HCT116 (cell line): ENCODE results near the gene DOCK3. TPM values are rescaled to one million over a fixed set of nuclear protein-coding genes. Genes with fewer than 3 reads are reported as not detected.

ENCODE experiments used
- ATAC-seq: fragments of 200-7000 bp; cut with Tn5 transposase; 2 replicates; pipeline ENCODE4 v1.9.1; 2020; ENCODE audit warnings: mild to moderate bottlenecking, moderate library complexity
- BruUV-seq: library from RNA; stranded (reverse); fragments of 400-500 nt; replicated peaks from 2 replicates; lab custom pipeline; 2021; lab: Mats Ljungman, UMichigan
- CTCF ChIA-PET: fragments of 300-600 bp; sonication (Branson Sonifier 250); formaldehyde crosslinking; loops from one replicate; lab custom pipeline; 2021; ENCODE audit warnings: antibody characterized with exemption; lab: Charles Lee
- POLR2A ChIA-PET: fragments of 300-600, 350-600 bp; sonication (Branson Sonifier 250); formaldehyde crosslinking; loops from one replicate; lab custom pipeline; 2021; ENCODE audit warnings: antibody characterized with exemption; lab: Charles Lee
- RAD21 ChIA-PET, 2 experiments: fragments of 300-600 bp; sonication (Branson Sonifier 250); formaldehyde crosslinking; loops; one replicate each; lab custom pipeline; 2023; ENCODE audit warnings: low total read pairs in 2 of 2; ENCODE audit not compliant: uncharacterized antibody in 2 of 2, unreplicated experiment in 2 of 2, low non-redundant PET in 1 of 2; lab: Charles Lee
- DNase-seq: peaks from one replicate; pipeline ENCODE4 v3.0.0-alpha.2; 2010; ENCODE audit warnings: low read depth, low spot score
- H2AFZ ChIP-seq: fragments of 200-600 bp; shearing (Covaris generic), sonication (generic); 2 replicates; pipeline ENCODE4 v1.6.1; 2017; ENCODE audit warnings: low read depth, mixed run types, mixed read lengths, antibody characterized with exemption, low read length; ENCODE audit not compliant: poor library complexity, severe bottlenecking
- H3K27ac ChIP-seq: 2 replicates; pipeline ENCODE4 v1.5.1; 2012; ENCODE audit warnings: low read depth, low read length
- H3K27me3 ChIP-seq: fragments of 200-600 bp; sonication (generic); 2 replicates; pipeline ENCODE4 v1.6.1; 2016; ENCODE audit warnings: mixed run types, low read length, mixed read lengths; ENCODE audit not compliant: insufficient read depth
- H3K36me3 ChIP-seq, 2 experiments: fragments of 200-500 bp in 1 of 2; fragments of 200-600 bp in 1 of 2; sonication (Bioruptor generic) in 1 of 2; sonication (generic) in 1 of 2; 2 replicates each; pipeline versions ENCODE4 v1.5.1 to v1.6.1; 2014 to 2016; ENCODE audit warnings: low read length in 2 of 2, inconsistent platforms in 1 of 2, mixed read lengths in 1 of 2, mixed run types in 1 of 2; ENCODE audit not compliant: insufficient read depth in 2 of 2, control insufficient read depth in 1 of 2
- H3K4me1 ChIP-seq, 2 experiments: fragments of 200-600 bp in 1 of 2; sonication (generic) in 1 of 2; 2 replicates each; pipeline versions ENCODE4 v1.5.1 to v1.6.1; 2012 to 2017; ENCODE audit warnings: low read length in 2 of 2, inconsistent platforms in 1 of 2, mild to moderate bottlenecking in 1 of 2, mixed read lengths in 1 of 2, mixed run types in 1 of 2, moderate library complexity in 1 of 2; ENCODE audit not compliant: insufficient read depth in 2 of 2, control insufficient read depth in 1 of 2
- H3K4me2 ChIP-seq: fragments of 200-600 bp; sonication (generic); 2 replicates; pipeline ENCODE4 v1.6.1; 2017; ENCODE audit warnings: mixed run types, low read length, mixed read lengths
- H3K4me3 ChIP-seq, 2 experiments: fragments of 200-600 bp in 1 of 2; sonication (generic) in 1 of 2; replicated peaks in 1 of 2; 2 replicates each; pipeline ENCODE4 v1.5.1; 2011 to 2016; ENCODE audit warnings: low read length in 2 of 2, control low read depth in 1 of 2, low read depth in 1 of 2, mild to moderate bottlenecking in 1 of 2, mixed read lengths in 1 of 2, mixed run types in 1 of 2
- H3K79me2 ChIP-seq: fragments of 200-600 bp; sonication (generic); 2 replicates; pipeline ENCODE4 v1.6.1; 2017; ENCODE audit warnings: mild to moderate bottlenecking, mixed run types, low read length, moderate library complexity, mixed read lengths; ENCODE audit not compliant: insufficient read depth
- H3K9ac ChIP-seq: fragments of 200-600 bp; sonication (generic); 2 replicates; pipeline ENCODE4 v1.6.1; 2016; ENCODE audit warnings: low read length, mixed read lengths
- H3K9me2 ChIP-seq: fragments of 200-600 bp; sonication (generic), shearing (Covaris generic); 2 replicates; pipeline ENCODE4 v1.6.1; 2017; ENCODE audit warnings: mixed run types, mild to moderate bottlenecking, moderate library complexity; ENCODE audit not compliant: insufficient read depth
- H3K9me3 ChIP-seq, 2 experiments: fragments of 200-500 bp in 1 of 2; fragments of 200-600 bp in 1 of 2; sonication (Bioruptor generic) in 1 of 2; sonication (generic) in 1 of 2; 2 replicates each; pipeline ENCODE4 v1.6.1; 2014 to 2017; ENCODE audit warnings: low read length in 2 of 2, mixed read lengths in 2 of 2, inconsistent platforms in 1 of 2, low read depth in 1 of 2, mild to moderate bottlenecking in 1 of 2, mixed run types in 1 of 2, moderate library complexity in 1 of 2; ENCODE audit not compliant: control insufficient read depth in 1 of 2, insufficient read depth in 1 of 2
- H4K20me1 ChIP-seq: fragments of 200-600 bp; sonication (generic), shearing (Covaris generic); 2 replicates; pipeline ENCODE4 v1.6.1; 2017; ENCODE audit warnings: mixed run types, mild to moderate bottlenecking, moderate library complexity; ENCODE audit not compliant: insufficient read depth
- CEBPB ChIP-seq: IDR thresholded peaks from 2 replicates; pipeline ENCODE4 v1.6.1; 2012; ENCODE audit warnings: low read depth
- CTCF ChIP-seq, 3 experiments: fragments of 200-600 bp in 1 of 3; sonication (generic) in 1 of 3; IDR thresholded peaks in 2 of 3; conservative IDR thresholded peaks in 1 of 3; 2 replicates each; pipeline ENCODE4 v1.5.1; 2012 to 2017; ENCODE audit warnings: low read depth in 2 of 3, low read length in 2 of 3, antibody characterized with exemption in 1 of 3, borderline replicate concordance in 1 of 3, control low read depth in 1 of 3, mild to moderate bottlenecking in 1 of 3, mixed read lengths in 1 of 3, mixed run types in 1 of 3, moderate library complexity in 1 of 3; ENCODE audit not compliant: insufficient read depth in 1 of 3
- ELF1 ChIP-seq: IDR thresholded peaks from 2 replicates; pipeline ENCODE4 v1.6.1; 2012; ENCODE audit warnings: low read depth, borderline replicate concordance
- EZH2 ChIP-seq: fragments of 200-600 bp; sonication (generic); IDR thresholded peaks from 2 replicates; pipeline ENCODE4 v1.6.1; 2017; ENCODE audit warnings: antibody characterized with exemption, mixed run types
- FOSL1 ChIP-seq: IDR thresholded peaks from 2 replicates; pipeline ENCODE4 v1.6.1; 2012; ENCODE audit warnings: low read depth
- JUND ChIP-seq: IDR thresholded peaks from 2 replicates; pipeline ENCODE4 v1.6.1; 2012
- POLR2A ChIP-seq: IDR thresholded peaks from 2 replicates; pipeline ENCODE4 v1.7.0; 2011; ENCODE audit warnings: borderline replicate concordance; ENCODE audit not compliant: insufficient read depth, insufficient read length; ENCODE audit errors: extremely low read depth
- RAD21 ChIP-seq: IDR thresholded peaks from 2 replicates; pipeline ENCODE4 v1.6.1; 2012; ENCODE audit warnings: low read depth, mild to moderate bottlenecking
- REST ChIP-seq: IDR thresholded peaks from 2 replicates; pipeline ENCODE4 v1.6.1; 2012; ENCODE audit warnings: low read depth
- SIN3A ChIP-seq: IDR thresholded peaks from 2 replicates; pipeline ENCODE4 v1.6.1; 2012; ENCODE audit warnings: low read depth
- SP1 ChIP-seq: IDR thresholded peaks from 2 replicates; pipeline ENCODE4 v1.6.1; 2012; ENCODE audit warnings: low read depth
- SRF ChIP-seq: IDR thresholded peaks from 2 replicates; pipeline ENCODE4 v1.6.1; 2012; ENCODE audit warnings: low read depth
- YY1 ChIP-seq: IDR thresholded peaks from 2 replicates; pipeline ENCODE4 v1.6.1; 2011; ENCODE audit warnings: low read length, low read depth, moderate library complexity, mild to moderate bottlenecking; ENCODE audit not compliant: insufficient replicate concordance; ENCODE audit errors: extremely low read depth
- ZNF274 ChIP-seq: fragments of 200-500 bp; sonication (Bioruptor generic); IDR thresholded peaks from 2 replicates; pipeline ENCODE4 v1.6.1; 2014; ENCODE audit warnings: mild to moderate bottlenecking, low read depth, low read length, inconsistent platforms
- intact Hi-C: fragments of 100-400 bp; cut with micrococcal nuclease; formaldehyde crosslinking; loops from 2 replicates; pipeline ENCODE4 v1.10.0; 2022
- total RNA-seq: library from RNA; stranded (reverse); gene quantifications from one replicate; pipeline ENCODE4 v1.2.1, GENCODE V29; 2021; ENCODE audit not compliant: unreplicated experiment

The DOCK3 gene
- total RNA-seq, 1 experiment from 2014 or later = 4.2 TPM

GRCh38 chr3:51190827-51191226 is 516.1 kb downstream of the DOCK3 start:
- TF ChIP-seq ZNF274 = no peak
- no peak for TF ChIP-seq REST
- TF ChIP-seq SP1 = no peak
- no peak for TF ChIP-seq CEBPB
- TF ChIP-seq RAD21 = no peak
- TF ChIP-seq EZH2 = no peak
- no peak for TF ChIP-seq JUND
- TF ChIP-seq POLR2A = no peak
- TF ChIP-seq CTCF (IDR thresholded peaks at IDR 0.05 in 2 of 3, conservative IDR thresholded peaks at IDR 0.05 in 1 of 3; ENCODE audit: borderline replicate concordance in 1 of 3, insufficient read depth in 1 of 3, low read depth in 2 of 3, low read length in 2 of 3) = no peak
- no peak for TF ChIP-seq SIN3A
- no peak for TF ChIP-seq YY1
- TF ChIP-seq FOSL1 = no peak
- no peak for TF ChIP-seq SRF
- no peak for TF ChIP-seq ELF1
- ChIA-PET RAD21 (no interaction called here), POLR2A (no interaction called here), CTCF (no interaction called here)
- no peak overlapping the region for H3K27ac ChIP-seq
- no peak overlapping the region for H3K9ac ChIP-seq
- no peak for DNase-seq
- no peak for ATAC-seq
- H3K79me2 ChIP-seq = no peaks in the 10 kb centered on the region
- no TSS peak for BruUV-seq
- no peak overlapping the region for H3K4me3 ChIP-seq
- no peaks in the 10 kb centered on the region for H3K9me2 ChIP-seq
- H3K4me2 ChIP-seq = no peak overlapping the region
- H3K9me3 ChIP-seq = no peaks in the 10 kb centered on the region
- no peaks in the 10 kb centered on the region for H3K36me3 ChIP-seq
- no peak overlapping the region for H2AFZ ChIP-seq
- no peaks in the 10 kb centered on the region for H3K27me3 ChIP-seq
- H3K4me1 ChIP-seq = no peaks in the 10 kb centered on the region
- intact Hi-C loops = no loop called here
- no peaks in the 10 kb centered on the region for H4K20me1 ChIP-seq
